Measurements from ENCODE around the gene NAALAD2.
"Not testable (repeated sequence)": the region's sequence is repeated elsewhere in the genome, so short reads cannot be mapped to it uniquely, and the experiment has no call there.

NAALAD2 gene

DNA sequence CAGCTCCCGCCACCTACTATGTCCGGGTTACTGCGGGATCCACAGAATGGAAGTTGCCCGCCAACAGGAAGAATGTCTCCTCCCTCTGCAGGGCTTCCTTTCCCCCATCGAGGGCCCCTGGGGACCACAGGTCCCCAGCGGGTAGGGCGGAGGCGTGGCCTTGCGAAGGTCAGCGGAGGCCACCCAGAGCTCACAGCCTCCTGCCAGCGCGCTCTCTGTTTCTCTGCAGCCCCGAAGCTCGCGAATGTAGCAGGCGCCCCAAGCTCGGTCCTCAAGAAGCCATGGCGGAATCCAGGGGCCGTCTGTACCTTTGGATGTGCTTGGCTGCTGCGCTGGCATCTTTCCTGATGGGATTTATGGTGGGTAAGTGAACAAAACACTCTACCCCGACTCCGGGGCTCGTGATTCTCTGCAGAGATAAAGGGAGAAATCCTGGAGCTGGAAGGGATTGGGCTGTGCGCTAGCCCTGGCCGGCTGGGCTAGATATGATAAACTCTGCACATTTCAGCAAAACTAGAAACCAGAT, at the start of gene NAALAD2:
TSS of gene NAALAD2 (plus strand) at position 186 of the 526 bp plus-strand sequence. CDS start at position 282, 96 bp downstream.
- H3K4me1 ChIP-seq (ENCODE audit: insufficient read depth, poor library complexity, severe bottlenecking): no peaks in the 10 kb centered on the region
- DNase-seq (ENCODE audit: low spot score) (no peak), ATAC-seq (ENCODE audit: low read depth) (peak; percentile 45; the same call in 1 of the 3 replicates)
- no peak within 1 kb of the TSS for H3K27ac ChIP-seq (ENCODE audit: poor library complexity, severe bottlenecking)
- H3K36me3 ChIP-seq (ENCODE audit: low read depth): no peaks in the 10 kb centered on the region
- TF ChIP-seq CTCF (IDR thresholded peaks at IDR 0.05; ENCODE audit: poor library complexity, severe bottlenecking): no peak
- H3K27me3 ChIP-seq (ENCODE audit: insufficient read depth, poor library complexity, severe bottlenecking): peaks cover 63% of the 10 kb centered on the region
- no peak within 1 kb of the TSS for H3K4me3 ChIP-seq (ENCODE audit: severe bottlenecking)
- no peaks in the 10 kb centered on the region for H3K9me3 ChIP-seq (ENCODE audit: severe bottlenecking)

GRCh38 chr11:90085650-90086049, 48.8 kb upstream of the NAALAD2 start, which contains the start of gene UBTFL1:
Gene UBTFL1, plus strand, starts transcription at chr11:90085950. Its CDS starts 0 bp downstream, at chr11:90085950.
- not testable (repeated sequence) for H3K27me3 ChIP-seq (ENCODE audit: insufficient read depth, poor library complexity, severe bottlenecking); H3K36me3 ChIP-seq (ENCODE audit: low read depth); H3K9me3 ChIP-seq (ENCODE audit: severe bottlenecking); H3K4me1 ChIP-seq (ENCODE audit: insufficient read depth, poor library complexity, severe bottlenecking); H3K4me3 ChIP-seq (ENCODE audit: severe bottlenecking); H3K27ac ChIP-seq (ENCODE audit: poor library complexity, severe bottlenecking); ATAC-seq (ENCODE audit: low read depth); DNase-seq (ENCODE audit: low spot score)

DNA sequence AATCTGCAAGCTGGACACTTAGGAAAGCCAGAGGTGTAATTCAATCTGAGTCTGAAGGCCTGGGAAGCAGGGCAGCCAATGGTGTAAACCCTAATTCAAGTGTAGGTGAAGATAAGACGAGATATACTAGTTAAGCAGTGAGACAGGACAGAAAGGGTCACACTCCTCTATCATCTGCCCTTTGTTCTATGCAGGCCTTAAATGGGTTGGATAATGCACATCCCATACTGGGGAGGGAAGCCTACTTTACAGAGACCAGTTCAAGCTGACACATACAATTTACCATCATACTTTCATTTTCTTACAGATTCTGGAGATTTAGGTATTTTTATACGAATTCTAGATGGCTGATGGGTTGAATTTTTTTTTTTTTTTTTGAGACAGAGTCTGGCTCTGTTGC, 45.7 kb upstream of the NAALAD2 start:
- H3K4me3 ChIP-seq (ENCODE audit: severe bottlenecking); ATAC-seq (ENCODE audit: low read depth); H3K9me3 ChIP-seq (ENCODE audit: severe bottlenecking); H3K4me1 ChIP-seq (ENCODE audit: insufficient read depth, poor library complexity, severe bottlenecking); H3K36me3 ChIP-seq (ENCODE audit: low read depth); H3K27ac ChIP-seq (ENCODE audit: poor library complexity, severe bottlenecking); DNase-seq (ENCODE audit: low spot score); H3K27me3 ChIP-seq (ENCODE audit: insufficient read depth, poor library complexity, severe bottlenecking): not testable (repeated sequence)

DNA sequence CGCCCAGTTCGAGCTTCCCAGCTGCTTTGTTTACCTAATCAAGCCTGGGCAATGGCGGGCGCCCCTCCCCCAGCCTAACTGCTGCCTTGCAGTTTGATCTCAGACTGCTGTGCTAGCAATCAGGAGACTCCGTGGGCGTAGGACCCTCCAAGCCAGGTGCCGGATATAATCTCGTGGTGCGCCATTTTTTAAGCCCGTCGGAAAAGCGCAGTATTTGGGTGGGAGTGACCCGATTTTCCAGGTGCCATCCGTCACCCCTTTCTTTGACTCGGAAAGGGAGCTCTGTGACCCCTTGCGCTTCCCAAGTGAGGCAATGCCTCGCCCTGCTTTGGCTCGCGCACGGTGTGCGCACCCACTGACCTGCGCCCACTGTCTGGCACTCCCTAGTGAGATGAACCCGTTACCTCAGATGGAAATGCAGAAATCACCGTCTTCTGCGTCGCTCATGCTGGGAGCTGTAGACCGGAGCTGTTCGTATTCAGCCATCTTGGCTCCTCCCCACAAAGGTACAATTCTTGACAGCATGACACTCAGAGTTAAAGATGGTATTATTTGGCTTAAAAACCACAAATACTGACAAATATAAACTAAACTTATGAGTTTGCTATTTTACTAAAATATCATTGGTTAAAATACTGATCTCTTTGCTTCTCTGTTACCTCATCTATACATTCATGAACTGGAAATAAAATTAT, 39.1 kb upstream of the NAALAD2 start:
- not testable (repeated sequence) for H3K4me1 ChIP-seq (ENCODE audit: insufficient read depth, poor library complexity, severe bottlenecking); H3K9me3 ChIP-seq (ENCODE audit: severe bottlenecking); ATAC-seq (ENCODE audit: low read depth); H3K36me3 ChIP-seq (ENCODE audit: low read depth); H3K27me3 ChIP-seq (ENCODE audit: insufficient read depth, poor library complexity, severe bottlenecking); H3K4me3 ChIP-seq (ENCODE audit: severe bottlenecking); DNase-seq (ENCODE audit: low spot score); H3K27ac ChIP-seq (ENCODE audit: poor library complexity, severe bottlenecking)

DNA sequence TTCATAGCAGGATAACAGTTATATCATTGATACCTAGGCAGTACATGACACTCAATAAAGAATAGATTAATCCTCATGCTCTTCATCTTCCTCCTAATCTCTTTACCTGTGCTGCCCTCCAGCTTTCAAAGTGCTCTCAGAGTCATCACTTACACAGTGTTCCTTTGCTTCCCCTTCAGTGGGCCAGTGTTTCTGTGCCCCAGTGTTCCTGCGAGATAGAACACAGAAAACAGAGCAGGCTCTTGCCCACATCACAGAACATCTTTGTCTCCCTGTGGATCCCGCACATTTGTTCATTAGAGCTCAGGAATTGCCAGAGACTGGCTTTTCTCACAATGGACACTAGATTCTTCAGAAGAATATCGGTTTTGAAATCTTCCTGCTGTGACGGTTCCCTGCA, 36.2 kb upstream of the NAALAD2 start:
- not testable (repeated sequence) for H3K27ac ChIP-seq (ENCODE audit: poor library complexity, severe bottlenecking); H3K9me3 ChIP-seq (ENCODE audit: severe bottlenecking); H3K36me3 ChIP-seq (ENCODE audit: low read depth); H3K4me1 ChIP-seq (ENCODE audit: insufficient read depth, poor library complexity, severe bottlenecking); ATAC-seq (ENCODE audit: low read depth); H3K4me3 ChIP-seq (ENCODE audit: severe bottlenecking); H3K27me3 ChIP-seq (ENCODE audit: insufficient read depth, poor library complexity, severe bottlenecking); DNase-seq (ENCODE audit: low spot score)

DNA sequence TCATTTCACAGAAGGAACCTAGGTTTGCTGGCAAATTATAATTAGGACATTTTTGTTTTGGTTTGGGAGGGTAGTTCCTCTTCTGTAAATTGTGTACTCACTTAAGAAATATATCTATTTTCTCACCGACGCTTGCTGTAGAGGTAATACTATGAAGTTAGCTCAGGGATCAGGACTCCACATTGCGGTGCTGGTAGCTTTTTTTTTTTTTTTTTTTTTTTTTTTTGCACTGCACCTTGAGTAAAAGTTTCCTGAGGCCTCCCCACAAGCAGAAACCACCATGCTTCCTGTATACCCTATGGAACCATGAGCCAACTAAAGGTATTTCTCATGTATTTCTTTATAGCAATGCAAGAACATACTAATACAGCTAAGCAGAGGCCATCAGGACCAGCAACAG, 34.0 kb upstream of the NAALAD2 start:
- no peak for DNase-seq (ENCODE audit: low spot score)
- no peaks in the 10 kb centered on the region for H3K36me3 ChIP-seq (ENCODE audit: low read depth)
- no peak for ATAC-seq (ENCODE audit: low read depth)
- no peaks in the 10 kb centered on the region for H3K9me3 ChIP-seq (ENCODE audit: severe bottlenecking)
- H3K4me3 ChIP-seq (ENCODE audit: severe bottlenecking): no peak overlapping the region
- H3K4me1 ChIP-seq (ENCODE audit: insufficient read depth, poor library complexity, severe bottlenecking): no peaks in the 10 kb centered on the region
- H3K27ac ChIP-seq (ENCODE audit: poor library complexity, severe bottlenecking): no peak overlapping the region
- no peaks in the 10 kb centered on the region for H3K27me3 ChIP-seq (ENCODE audit: insufficient read depth, poor library complexity, severe bottlenecking)
- no peak for TF ChIP-seq CTCF (IDR thresholded peaks at IDR 0.05; ENCODE audit: poor library complexity, severe bottlenecking)

- DNase-seq (ENCODE audit: low spot score) (no peak), ATAC-seq (ENCODE audit: low read depth) (no peak)
- peak; percentile 52 for TF ChIP-seq CTCF (IDR thresholded peaks at IDR 0.05; ENCODE audit: poor library complexity, severe bottlenecking)
- Histone ChIP-seq H3K4me1 (ENCODE audit: insufficient read depth, poor library complexity, severe bottlenecking) (no peaks in the 10 kb centered on the region), H3K36me3 (ENCODE audit: low read depth) (no peaks in the 10 kb centered on the region), H3K27me3 (ENCODE audit: insufficient read depth, poor library complexity, severe bottlenecking) (no peaks in the 10 kb centered on the region), H3K27ac (ENCODE audit: poor library complexity, severe bottlenecking) (no peak overlapping the region), H3K9me3 (ENCODE audit: severe bottlenecking) (no peaks in the 10 kb centered on the region), H3K4me3 (ENCODE audit: severe bottlenecking) (no peak overlapping the region)
Measured at GRCh38 chr11:90113541-90113940, 20.9 kb upstream of the NAALAD2 start.

All from RWPE2 (cell line).